Thymus (tissue), 14 donors: Measurements from ENCODE around the gene ZNF581. TPM values are rescaled to one million over a fixed set of nuclear protein-coding genes. Genes with fewer than 3 reads are reported as not detected.

Experiments
- DNase-seq, 9 donors: peaks; one replicate each; pipeline ENCODE4 v3.0.0-alpha.2; 2013; ENCODE audit warnings: low spot score in 9 of 9, low read depth in 6 of 9, missing footprints in 1 of 9
- H3K27ac ChIP-seq, 2 donors: one replicate each; pipeline ENCODE4 v1.5.1; 2013; ENCODE audit warnings: control low read depth in 1 of 2, low read depth in 1 of 2, low read length in 1 of 2, mild to moderate bottlenecking in 1 of 2, moderate library complexity in 1 of 2
- H3K27me3 ChIP-seq, 2 donors: one replicate each; pipeline ENCODE4 v1.5.1; 2013; ENCODE audit warnings: low read length in 1 of 2; ENCODE audit not compliant: control insufficient read depth in 2 of 2, insufficient read depth in 1 of 2
- H3K36me3 ChIP-seq, 2 donors: one replicate each; pipeline ENCODE4 v1.5.1; 2013; ENCODE audit warnings: low read length in 1 of 2, mild to moderate bottlenecking in 1 of 2, moderate library complexity in 1 of 2; ENCODE audit not compliant: control insufficient read depth in 2 of 2, insufficient read depth in 2 of 2
- H3K4me1 ChIP-seq, 2 donors: one replicate each; pipeline ENCODE4 v1.5.1; 2013; ENCODE audit warnings: low read length in 2 of 2; ENCODE audit not compliant: control insufficient read depth in 2 of 2, insufficient read depth in 2 of 2
- H3K4me3 ChIP-seq, 2 donors: one replicate each; pipeline ENCODE4 v1.5.1; 2013; ENCODE audit warnings: low read length in 2 of 2, control low read depth in 1 of 2, mild to moderate bottlenecking in 1 of 2
- H3K9me3 ChIP-seq, 2 donors: one replicate each; pipeline ENCODE4 v1.5.1; 2013; ENCODE audit warnings: low read length in 1 of 2, mild to moderate bottlenecking in 1 of 2; ENCODE audit not compliant: control insufficient read depth in 2 of 2, insufficient read depth in 1 of 2
- WGBS: extraction: QIAGEN DNeasy Blood & Tissue Kit; methylation state at CpG from one replicate; pipeline ENCODE4 v1.1.7; 2013; 5-methylcytosine and 5-hydroxymethylcytosine counted together
- long read RNA-seq, 10 donors: transcript quantifications; one replicate each; lab custom pipeline, GENCODE V29; 2026
- polyA plus RNA-seq: library from polyadenylated mRNA; stranded (reverse); fragments of 200-250 nt; gene quantifications from one replicate; pipeline ENCODE4 v1.2.3, GENCODE V29; 2013
- total RNA-seq: library from RNA; stranded (reverse); fragments of 120-200 nt; gene quantifications from one replicate; pipeline ENCODE4 v1.2.4, GENCODE V29; 2013
- donor health status: healthy.

Gene ZNF581, protein sequence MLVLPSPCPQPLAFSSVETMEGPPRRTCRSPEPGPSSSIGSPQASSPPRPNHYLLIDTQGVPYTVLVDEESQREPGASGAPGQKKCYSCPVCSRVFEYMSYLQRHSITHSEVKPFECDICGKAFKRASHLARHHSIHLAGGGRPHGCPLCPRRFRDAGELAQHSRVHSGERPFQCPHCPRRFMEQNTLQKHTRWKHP
- total RNA-seq (19.0 TPM), polyA plus RNA-seq (22.9 TPM)
- long read RNA-seq, donor 1, partial matches to known transcripts, result 0 of 1 reads
- long read RNA-seq, donor 1, other reads (novel, unspliced or antisense), result 0 of 1 reads
- long read RNA-seq, donor 2, transcript ZNF581-201 (2 exons, 1,298 nt), result major isoform, 26 of 26 reads
- long read RNA-seq, donor 2, partial matches to known transcripts, result 0 of 26 reads
- long read RNA-seq, donor 2, other reads (novel, unspliced or antisense), result 0 of 26 reads
- long read RNA-seq, donor 3, transcript ZNF581-201 (2 exons, 1,298 nt), result major isoform, 22 of 22 reads
- long read RNA-seq, donor 3, partial matches to known transcripts, result 0 of 22 reads
- long read RNA-seq, donor 3, other reads (novel, unspliced or antisense), result 0 of 22 reads
- long read RNA-seq, donor 4, transcript ZNF581-201 (2 exons, 1,298 nt), result major isoform, 9 of 9 reads
- long read RNA-seq, donor 4, partial matches to known transcripts, result 0 of 9 reads
- long read RNA-seq, donor 4, other reads (novel, unspliced or antisense), result 0 of 9 reads
- long read RNA-seq, donor 5, transcript ZNF581-201 (2 exons, 1,298 nt), result major isoform, 23 of 23 reads
- long read RNA-seq, donor 5, partial matches to known transcripts, result 0 of 23 reads
- long read RNA-seq, donor 5, other reads (novel, unspliced or antisense), result 0 of 23 reads
- long read RNA-seq, donor 6, transcript ZNF581-201 (2 exons, 1,298 nt), result major isoform, 16 of 16 reads
- long read RNA-seq, donor 6, partial matches to known transcripts, result 0 of 16 reads
- long read RNA-seq, donor 6, other reads (novel, unspliced or antisense), result 0 of 16 reads
- long read RNA-seq, donor 7, transcript ZNF581-201 (2 exons, 1,298 nt), result major isoform, 22 of 23 reads
- long read RNA-seq, donor 7, partial matches to known transcripts, result 0 of 23 reads
- long read RNA-seq, donor 7, other reads (novel, unspliced or antisense), result 0 of 23 reads
- long read RNA-seq, donor 8, partial matches to known transcripts, result 0 of 4 reads
- long read RNA-seq, donor 8, other reads (novel, unspliced or antisense), result 0 of 4 reads
- long read RNA-seq, donor 9, transcript ZNF581-201 (2 exons, 1,298 nt), result major isoform, 6 of 6 reads
- long read RNA-seq, donor 9, partial matches to known transcripts, result 0 of 6 reads
- long read RNA-seq, donor 9, other reads (novel, unspliced or antisense), result 0 of 6 reads
- long read RNA-seq, donor 10, transcript ZNF581-201 (2 exons, 1,298 nt), result major isoform, 11 of 11 reads
- long read RNA-seq, donor 10, partial matches to known transcripts, result 0 of 11 reads
- long read RNA-seq, donor 10, other reads (novel, unspliced or antisense), result 0 of 11 reads

GRCh38 chr19:55643003-55643886, at the start of gene ZNF581:
ZNF581 (plus strand) TSS chr19:55643649; CDS start chr19:55644572, 923 bp downstream.
- H3K27me3 ChIP-seq, result peaks cover 0 to 16% of the 10 kb centered on the region in 2 donors
- peaks cover 11 to 12% of the 10 kb centered on the region in 2 donors for H3K36me3 ChIP-seq
- WGBS, result 3% methylated on average over 56 of the region's 56 CpGs
- H3K4me1 ChIP-seq, result peaks cover 27 to 60% of the 10 kb centered on the region in 2 donors
- peak within 1 kb of the TSS; percentile 77 to 93 for H3K27ac ChIP-seq
- peak within 1 kb of the TSS; percentile 65 to 76 for H3K4me3 ChIP-seq
- peak in 4 of 9 donors; percentile 60 to 85 (median 74) for DNase-seq
- H3K9me3 ChIP-seq, result peaks cover 0 to 15% of the 10 kb centered on the region in 2 donors

DNA sequence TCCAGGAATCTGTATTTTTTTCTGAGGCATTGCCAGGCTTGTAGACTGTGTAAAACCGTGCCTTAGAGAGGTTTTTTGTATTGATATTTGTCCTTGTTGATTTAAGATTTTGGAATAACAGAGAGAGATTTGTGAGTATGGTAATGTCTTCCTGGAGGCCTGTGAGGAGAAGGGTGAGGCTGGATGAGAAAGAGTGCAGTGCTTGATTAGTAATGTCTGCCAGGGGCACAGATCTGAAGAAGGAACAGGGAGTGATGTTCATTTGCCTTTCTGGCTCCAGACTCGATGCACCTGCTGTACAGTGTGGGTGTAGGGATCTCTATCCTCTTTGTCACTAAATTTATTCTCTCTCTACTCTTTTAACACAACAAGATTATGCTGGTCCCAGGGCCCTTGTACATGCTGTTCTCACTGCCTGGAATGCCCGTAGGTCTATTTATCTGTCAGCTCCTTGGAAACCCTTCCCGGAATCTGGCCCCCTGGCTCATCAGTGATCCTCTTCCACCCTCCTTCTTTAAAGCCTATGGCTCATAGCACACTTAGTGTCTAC, 48.4 kb upstream of the ZNF581 start:
- Histone ChIP-seq H3K4me1 (peaks cover 0 to 5% of the 10 kb centered on the region in 2 donors), H3K27me3 (no peaks in the 10 kb centered on the region), H3K4me3 (no peak overlapping the region), H3K27ac (no peak overlapping the region), H3K9me3 (peaks cover 1 to 7% of the 10 kb centered on the region in 2 donors), H3K36me3 (peaks cover 34 to 44% of the 10 kb centered on the region in 2 donors)
- no peak for DNase-seq
- WGBS, result 100% methylated on average over 4 of the region's 4 CpGs

- 96% methylated on average over 3 of the region's 3 CpGs for WGBS
- H3K36me3 ChIP-seq, result peaks cover 34 to 44% of the 10 kb centered on the region in 2 donors
- peaks cover 6 to 13% of the 10 kb centered on the region in 2 donors for H3K4me1 ChIP-seq
Observed at GRCh38 chr19:55596304-55596703, 47.1 kb upstream of the ZNF581 start.

GRCh38 chr19:55597501-55597921, 45.9 kb upstream of the ZNF581 start:
- DNase-seq, result no peak
- H3K4me1 ChIP-seq, result peaks cover 7 to 21% of the 10 kb centered on the region in 2 donors
- H3K4me3 ChIP-seq, result no peak overlapping the region
- H3K27ac ChIP-seq, result no peak overlapping the region
- 99% methylated on average over 30 of the region's 30 CpGs for WGBS
- H3K27me3 ChIP-seq, result no peaks in the 10 kb centered on the region
- peaks cover 1 to 7% of the 10 kb centered on the region in 2 donors for H3K9me3 ChIP-seq
- peaks cover 30 to 38% of the 10 kb centered on the region in 2 donors for H3K36me3 ChIP-seq

More at GRCh38 chr19:55596304-55596703, 47.1 kb upstream of the ZNF581 start:
- H3K4me3 ChIP-seq, result no peak overlapping the region
- no peak for DNase-seq
- no peaks in the 10 kb centered on the region for H3K27me3 ChIP-seq
- no peak overlapping the region for H3K27ac ChIP-seq
- H3K9me3 ChIP-seq, result peaks cover 1 to 7% of the 10 kb centered on the region in 2 donors

DNA sequence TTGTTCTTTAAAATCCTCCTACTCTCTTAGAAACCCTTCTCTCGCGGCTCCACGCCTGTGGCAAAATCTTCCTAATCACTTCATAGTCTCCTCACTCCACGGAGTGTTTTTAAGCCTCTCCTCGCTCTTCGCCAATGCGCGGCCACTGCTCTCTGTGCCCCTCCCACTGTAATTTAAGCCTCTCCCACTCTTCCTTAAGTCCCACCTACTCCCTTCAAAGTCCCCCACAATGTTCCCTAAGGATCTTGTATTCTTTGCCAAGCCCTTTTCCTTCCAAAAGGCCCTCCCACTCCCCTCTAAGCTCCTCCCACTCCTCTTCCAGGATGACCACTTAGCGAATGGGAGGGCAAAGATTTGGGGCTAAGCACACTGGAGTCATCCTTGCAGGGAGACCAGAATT, 45.4 kb upstream of the ZNF581 start:
- Histone ChIP-seq H3K36me3 (peaks cover 30 to 35% of the 10 kb centered on the region in 2 donors), H3K9me3 (peaks cover 1 to 7% of the 10 kb centered on the region in 2 donors), H3K27me3 (no peaks in the 10 kb centered on the region)

DNA sequence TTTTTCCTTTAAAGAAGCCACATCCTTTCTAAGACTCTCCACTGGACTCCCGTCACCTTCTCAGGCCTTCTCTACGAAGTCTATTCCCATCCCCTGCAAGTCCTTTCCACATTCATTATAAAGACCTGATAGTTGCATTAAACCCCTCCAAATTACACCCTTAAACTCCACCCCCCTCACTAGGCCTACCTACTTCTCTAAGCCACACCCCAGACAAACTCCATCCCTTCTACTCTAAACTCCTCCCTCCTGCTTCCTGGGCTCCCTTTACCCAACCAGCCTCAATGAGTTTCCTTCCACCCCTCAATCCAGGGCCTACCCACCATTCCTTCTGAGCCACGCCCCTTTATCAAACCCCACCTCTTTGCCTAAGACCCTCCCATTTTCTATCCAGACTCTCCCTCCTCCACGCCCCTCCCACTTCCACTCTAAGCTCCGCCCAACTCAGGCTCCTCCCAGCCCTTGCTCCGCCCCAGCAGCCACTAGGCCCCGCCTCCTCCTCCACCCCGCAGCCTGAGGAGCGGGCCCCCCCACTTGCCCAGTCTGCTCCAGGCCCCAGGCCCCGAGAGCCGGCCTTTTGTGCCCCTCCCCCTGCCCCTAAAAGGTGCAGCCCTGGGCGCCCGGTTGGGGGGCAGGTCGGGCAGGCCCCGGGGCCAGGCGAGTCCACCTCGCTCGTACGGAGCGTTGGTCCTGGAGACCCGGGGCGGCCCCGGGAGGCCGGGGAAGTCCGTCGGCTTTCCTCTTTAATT, 44.6 kb upstream of the ZNF581 start:
- H3K36me3 ChIP-seq, result peaks cover 25 to 28% of the 10 kb centered on the region in 2 donors
- 8% methylated on average over 26 of the region's 26 CpGs for WGBS
- H3K27ac ChIP-seq, result peak overlapping the region; percentile 95 to 100
- DNase-seq, result peak; percentile 72 to 93 (median 83)
- H3K4me1 ChIP-seq, result peaks cover 7 to 24% of the 10 kb centered on the region in 2 donors
- no peaks in the 10 kb centered on the region for H3K27me3 ChIP-seq
- H3K9me3 ChIP-seq, result peaks cover 1 to 7% of the 10 kb centered on the region in 2 donors
- H3K4me3 ChIP-seq, result peak overlapping the region; percentile 75 to 92

More for the DNA sequence above, 45.4 kb upstream of the ZNF581 start:
- Histone ChIP-seq H3K27ac (peak overlapping the region in 1 of 2 donors; percentile 8), H3K4me1 (peaks cover 7 to 21% of the 10 kb centered on the region in 2 donors), H3K4me3 (no peak overlapping the region)
- no peak for DNase-seq
- WGBS, result 97% methylated on average over 9 of the region's 9 CpGs

DNA sequence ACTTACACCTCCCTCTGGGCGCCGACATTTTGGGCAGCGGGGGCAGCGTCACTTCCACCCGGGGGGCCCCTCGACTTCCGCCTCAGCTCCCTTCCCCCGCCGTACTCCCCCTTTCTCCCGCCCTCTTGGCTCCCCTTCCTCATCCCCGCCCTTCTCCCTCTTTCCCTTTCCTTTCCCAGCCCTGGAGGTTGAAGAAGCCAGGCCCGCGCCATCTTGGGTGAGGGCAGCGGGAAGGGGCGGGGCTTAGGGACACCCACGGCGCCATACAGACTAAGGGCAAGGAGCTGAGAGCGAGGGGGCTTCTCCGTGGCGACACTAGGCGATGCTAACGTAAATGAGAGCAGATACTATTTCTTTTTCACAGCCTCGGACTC, 44.0 kb upstream of the ZNF581 start, which contains the start of gene FIZ1:
Gene FIZ1, minus strand, starts transcription at position 50 of the 374 bp plus-strand sequence. CDS start 1,652 bp downstream, outside the sequence.
- peak within 1 kb of the TSS; percentile 75 to 92 for H3K4me3 ChIP-seq
- peaks cover 25 to 28% of the 10 kb centered on the region in 2 donors for H3K36me3 ChIP-seq
- no peaks in the 10 kb centered on the region for H3K27me3 ChIP-seq
- WGBS, result 0% methylated on average over 23 of the region's 23 CpGs
- DNase-seq, result peak; percentile 96 to 100 (median 99)
- H3K27ac ChIP-seq, result peak within 1 kb of the TSS; percentile 95 to 100
- peaks cover 1 to 7% of the 10 kb centered on the region in 2 donors for H3K9me3 ChIP-seq
- H3K4me1 ChIP-seq, result peaks cover 8 to 29% of the 10 kb centered on the region in 2 donors
